Left renal pelvis (tissue), 4 donors: ENCODE data around the gene CISTR. TPM values are rescaled to one million over a fixed set of nuclear protein-coding genes. Genes with fewer than 3 reads are reported as not detected.
"Not testable (repeated sequence)": the region's sequence is repeated elsewhere in the genome, so short reads cannot be mapped to it uniquely, and the experiment has no call there.

Source experiments
- DNase-seq, 4 donors: peaks; one replicate each; pipeline ENCODE4 v3.0.0-alpha.2; 2013; ENCODE audit warnings: low read depth in 4 of 4, low spot score in 3 of 4
- polyA plus RNA-seq, 4 donors: library from polyadenylated mRNA; unstranded; fragments of 120-200 nt; gene quantifications; one replicate each; pipeline ENCODE4 v1.2.1, GENCODE V29; 2013; ENCODE audit not compliant: insufficient read length in 4 of 4

The CISTR gene
- not detected for polyA plus RNA-seq

DNA sequence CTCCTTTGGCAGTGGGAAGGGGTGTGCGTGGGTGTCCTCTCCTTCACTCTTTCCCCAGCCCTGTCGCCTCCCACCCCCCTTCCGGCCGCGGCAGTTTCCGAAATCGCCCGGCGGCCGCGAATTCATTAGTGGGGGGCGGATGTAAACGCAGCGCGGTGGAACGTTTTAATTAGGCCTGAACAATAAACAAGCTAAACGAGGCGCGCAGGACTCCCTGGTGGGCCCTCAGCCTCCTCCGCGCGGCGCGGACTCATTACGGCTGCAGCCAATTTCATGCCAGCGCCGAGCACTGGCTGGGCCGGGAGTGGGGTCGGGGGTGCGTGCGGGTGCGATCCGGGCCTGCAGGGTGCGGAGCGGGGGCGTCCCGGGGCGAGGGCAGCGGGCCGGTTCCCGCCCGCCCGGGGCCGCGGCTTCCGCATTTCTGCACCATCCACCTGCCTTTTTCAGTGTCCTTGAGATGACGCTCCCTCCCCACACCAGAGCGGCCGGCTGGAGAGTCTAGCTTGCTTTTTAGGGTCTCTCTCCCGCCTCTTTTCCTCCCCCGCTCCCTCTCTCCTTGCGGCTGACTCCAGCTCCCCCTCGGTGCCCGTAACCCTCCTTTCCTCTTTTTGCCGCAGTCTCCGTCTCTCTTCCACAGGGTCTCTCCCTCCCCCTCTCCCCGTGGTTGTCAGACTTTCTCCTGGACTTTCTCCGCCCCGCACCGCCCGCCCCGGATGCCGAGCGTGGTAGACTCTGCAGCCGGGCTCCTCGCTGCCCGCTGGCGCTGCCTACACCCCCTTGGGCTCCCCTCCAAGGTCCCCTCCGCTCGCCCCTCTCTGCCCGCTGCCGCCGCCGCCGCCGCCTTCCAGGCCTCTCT lies at the start of gene CISTR:
Gene CISTR (minus strand): TSS at position 644 of the 856 bp plus-strand sequence.
- no peak for DNase-seq

DNA sequence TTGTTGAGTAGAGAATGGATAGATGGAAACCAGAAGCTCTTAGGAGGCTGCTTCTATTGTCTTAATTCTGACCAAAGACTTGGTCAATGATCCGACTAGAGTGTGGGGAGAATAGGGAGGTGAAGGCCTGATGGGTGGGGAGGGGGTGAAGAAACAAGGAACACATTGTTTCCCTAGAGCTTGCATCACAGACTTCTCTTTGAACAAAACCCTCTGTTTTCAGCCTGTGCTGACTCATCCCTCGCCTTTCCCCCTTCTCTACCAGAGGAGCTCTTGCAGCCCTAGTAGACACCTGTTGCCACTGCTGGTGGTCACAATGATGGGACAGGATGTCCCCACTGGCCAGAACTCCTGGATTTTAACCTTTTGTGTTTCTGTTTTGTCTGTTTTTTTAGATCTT lies 46.8 kb upstream of the CISTR start:
- DNase-seq: no peak

DNA sequence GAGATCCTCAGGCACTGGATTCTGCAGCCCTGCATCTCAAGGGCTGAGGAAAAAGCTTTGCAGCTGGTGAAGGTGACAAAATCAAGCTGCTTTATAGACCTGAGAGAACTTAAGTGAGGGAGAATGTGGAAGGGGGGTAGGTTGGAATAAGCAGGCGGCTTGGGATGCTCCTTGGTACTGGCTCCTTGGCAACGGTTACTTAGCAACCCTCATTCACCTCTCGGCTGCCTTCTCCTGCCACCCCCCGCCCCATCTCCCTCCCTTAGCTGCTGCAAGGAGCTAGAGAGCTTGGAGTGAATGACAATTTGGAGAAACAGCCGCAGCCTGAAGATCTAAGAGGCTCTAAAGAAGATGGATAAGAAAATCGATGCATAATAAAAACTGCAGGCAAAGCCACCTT lies 44.1 kb upstream of the CISTR start:
- DNase-seq: no peak

DNA sequence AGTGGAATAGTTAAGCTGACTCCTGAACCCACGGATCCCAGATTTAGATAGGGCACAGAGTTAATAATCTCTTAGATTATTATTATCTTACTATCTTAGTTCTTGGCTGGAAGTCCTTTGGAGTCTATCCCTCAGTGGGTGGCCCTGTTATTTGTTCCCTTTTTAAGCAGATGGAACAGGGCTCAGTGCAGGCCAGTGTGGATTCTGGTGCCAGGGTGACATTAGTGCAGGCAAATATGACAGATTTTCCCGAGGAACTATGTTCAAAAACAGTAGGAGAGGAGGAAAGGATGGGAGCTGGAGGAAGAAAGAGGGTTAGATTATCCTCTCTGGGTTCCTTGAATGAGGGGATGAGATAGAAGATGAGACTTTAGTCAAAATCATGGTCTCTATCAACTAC lies 41.4 kb upstream of the CISTR start:
- DNase-seq: no peak

DNA sequence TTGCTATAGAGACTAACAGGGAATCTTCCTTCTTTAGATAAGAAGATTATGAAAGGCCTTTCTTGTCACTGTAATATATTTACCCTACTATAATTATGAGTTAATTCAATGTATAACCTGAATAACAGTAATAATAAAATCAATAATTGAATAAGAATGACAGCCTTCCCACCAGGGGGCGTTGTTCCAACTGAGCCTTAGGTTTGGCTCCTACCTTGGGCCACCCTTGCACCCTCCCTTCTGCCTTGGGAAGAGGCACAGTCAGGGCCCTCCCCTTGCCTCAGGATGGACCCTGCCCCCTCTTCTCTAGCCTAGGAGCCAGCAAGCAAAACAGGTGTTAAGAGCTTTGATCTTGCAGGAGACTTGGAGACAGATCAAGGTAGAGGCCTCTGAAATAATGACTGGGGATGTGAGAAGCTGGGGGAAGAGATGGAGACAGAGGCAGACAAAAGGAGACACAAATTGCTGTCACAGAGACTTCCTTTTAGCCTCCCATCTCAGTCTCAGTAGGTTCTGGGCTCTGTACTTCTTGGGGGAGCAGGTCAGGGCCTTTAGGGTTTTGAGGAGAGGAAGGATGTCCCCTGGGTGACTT lies 40.1 kb upstream of the CISTR start:
- no peak for DNase-seq

DNA sequence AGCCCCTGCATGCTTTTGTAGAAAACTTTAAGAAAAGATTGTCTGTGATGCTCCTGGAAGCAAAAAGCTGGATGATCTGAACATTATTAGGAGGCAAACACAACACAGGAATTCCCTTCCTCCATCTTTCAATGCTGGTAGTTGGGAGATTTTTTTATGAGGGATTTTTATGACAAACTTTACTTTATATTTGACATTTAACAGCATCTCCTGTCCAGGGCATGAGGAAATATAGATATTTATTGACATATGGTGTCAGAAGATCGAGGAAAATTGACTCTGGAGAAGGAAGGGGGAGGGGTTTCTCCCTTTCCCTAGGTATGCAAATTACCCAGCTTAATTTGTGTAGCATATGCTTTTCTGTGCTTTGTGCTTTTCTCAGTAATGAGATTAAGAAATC lies 37.8 kb upstream of the CISTR start:
- no peak for DNase-seq

DNA sequence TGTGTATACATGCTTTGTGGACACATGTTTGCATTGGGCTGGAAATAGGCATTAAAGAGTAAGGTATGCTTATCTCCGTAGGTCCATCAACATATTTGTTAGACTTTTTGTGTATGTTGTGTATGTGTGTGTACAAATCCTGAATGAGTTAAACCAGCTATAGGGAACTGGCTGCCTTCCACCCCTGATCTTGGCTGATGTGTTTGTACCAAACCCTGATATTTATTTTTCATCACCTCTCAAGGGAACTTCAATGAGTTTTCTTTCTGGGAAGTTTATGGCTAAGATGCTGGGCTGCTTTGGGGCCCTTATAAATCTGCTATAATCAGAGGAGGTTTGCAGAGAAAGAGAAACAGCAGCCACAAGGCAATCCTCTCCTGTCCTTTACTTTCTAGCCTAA lies 37.1 kb upstream of the CISTR start:
- DNase-seq: no peak

DNA sequence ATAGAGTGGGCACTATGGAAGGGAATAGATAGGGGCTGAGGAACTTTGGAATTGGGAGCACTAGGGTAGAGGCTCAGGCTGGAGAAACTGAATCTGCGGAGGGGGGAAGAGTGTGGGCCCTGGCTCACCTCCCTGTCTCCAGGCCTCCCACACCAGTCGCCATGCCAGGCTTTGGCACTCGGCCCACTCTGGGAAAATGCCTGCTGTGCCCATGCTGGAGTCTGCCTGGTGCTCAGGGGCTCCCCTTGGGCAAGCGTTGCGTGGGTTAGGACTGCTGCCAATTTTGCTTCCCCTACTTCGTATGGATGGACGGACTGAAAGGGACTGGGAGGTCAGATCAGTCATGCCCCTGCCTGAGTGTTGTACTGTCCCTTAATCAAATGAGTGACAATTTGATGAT lies 34.6 kb upstream of the CISTR start:
- DNase-seq: no peak

DNA sequence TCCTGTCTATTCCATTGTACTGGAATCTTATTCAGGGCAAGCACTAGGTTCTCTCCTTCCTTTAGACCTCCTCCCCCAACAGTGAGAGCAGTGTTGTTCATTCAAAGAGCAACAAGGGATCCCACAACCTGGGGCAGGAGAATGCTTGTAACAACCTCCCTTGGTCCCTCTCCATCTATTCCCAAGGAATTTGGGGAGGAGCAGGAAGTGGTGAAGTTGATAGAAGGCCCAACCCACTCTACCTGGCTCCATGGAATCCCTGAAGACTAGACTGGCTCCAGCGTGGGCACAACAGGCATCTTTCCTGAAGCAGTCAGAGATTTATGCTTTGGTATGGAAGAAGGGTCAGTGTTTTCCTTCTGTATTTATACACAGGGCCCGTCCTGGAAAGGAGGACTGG lies 33.4 kb upstream of the CISTR start:
- no peak for DNase-seq

DNA sequence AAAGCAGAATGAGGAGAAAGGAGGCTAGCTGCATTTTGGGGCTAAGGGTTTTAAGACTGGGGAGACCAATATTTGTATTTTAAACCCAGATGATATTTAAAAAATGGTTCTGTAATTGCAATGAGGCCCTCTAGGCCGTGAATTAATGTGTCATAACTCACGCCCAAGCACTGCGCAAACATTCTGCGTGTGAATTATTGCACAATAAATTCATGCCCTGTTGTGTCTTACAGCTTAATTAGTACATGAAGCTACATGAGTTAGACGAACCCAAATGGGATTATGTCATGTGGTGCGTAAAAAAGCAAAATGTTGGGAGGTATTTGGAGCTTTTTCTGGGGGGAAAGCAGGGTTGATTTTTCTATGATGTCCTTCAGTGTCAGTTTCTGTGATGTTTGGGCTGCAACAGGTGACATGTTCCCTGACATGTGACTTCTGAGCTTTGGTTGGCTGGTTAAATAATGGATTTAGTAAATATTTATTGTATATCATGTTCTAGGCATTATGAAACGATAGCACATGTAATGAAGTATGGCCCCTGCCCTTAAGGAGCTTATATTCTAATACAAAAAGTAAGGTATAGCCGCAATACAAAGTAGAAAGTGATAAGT lies 30.4 kb upstream of the CISTR start:
- DNase-seq: no peak

DNA sequence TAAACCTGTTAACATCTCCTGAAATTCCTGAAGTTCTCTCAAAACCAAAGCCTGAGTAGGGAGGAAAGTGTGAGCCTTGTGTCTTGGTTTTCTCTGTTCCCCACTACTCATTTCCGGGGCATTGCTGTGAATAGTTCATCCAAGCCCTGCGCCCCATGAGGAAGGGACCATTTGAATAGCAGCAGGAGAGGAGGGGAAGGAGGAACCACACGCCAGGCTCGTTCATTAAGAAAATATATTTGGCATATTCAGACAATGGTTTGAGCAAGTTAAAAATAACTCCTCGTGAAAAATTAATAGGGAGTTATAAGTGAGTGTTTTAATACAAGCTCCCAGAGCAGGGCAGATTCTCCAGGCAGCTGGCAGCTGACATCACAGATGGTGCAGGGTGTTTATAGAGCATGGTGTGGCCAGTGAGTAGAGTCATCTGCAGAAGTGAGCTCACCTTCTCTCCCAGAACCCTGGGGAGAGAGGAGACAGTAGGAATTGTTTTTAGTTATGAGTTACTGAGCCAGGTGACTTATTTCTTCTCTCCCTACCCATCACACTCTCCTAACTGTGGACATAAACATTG lies 29.5 kb upstream of the CISTR start:
- DNase-seq: no peak

DNA sequence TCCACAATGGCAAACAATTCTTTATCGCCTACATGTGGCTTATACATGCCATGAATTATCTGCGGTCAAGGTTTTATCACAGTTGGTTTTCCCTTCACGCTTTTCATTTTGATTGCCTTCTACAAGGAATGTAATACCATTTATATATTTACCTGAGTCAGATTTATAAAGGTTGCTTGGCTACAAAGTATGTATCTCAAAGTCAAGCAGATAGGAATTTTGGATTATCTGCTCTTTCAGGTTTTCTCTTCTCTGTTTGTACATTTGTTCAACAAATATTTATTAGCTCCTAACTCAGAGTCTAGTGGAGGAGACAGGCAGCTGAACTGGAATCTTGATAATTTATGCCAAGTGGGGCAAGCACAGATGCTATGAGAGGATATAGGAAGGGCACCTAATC lies 28.5 kb upstream of the CISTR start:
- DNase-seq: no peak

DNA sequence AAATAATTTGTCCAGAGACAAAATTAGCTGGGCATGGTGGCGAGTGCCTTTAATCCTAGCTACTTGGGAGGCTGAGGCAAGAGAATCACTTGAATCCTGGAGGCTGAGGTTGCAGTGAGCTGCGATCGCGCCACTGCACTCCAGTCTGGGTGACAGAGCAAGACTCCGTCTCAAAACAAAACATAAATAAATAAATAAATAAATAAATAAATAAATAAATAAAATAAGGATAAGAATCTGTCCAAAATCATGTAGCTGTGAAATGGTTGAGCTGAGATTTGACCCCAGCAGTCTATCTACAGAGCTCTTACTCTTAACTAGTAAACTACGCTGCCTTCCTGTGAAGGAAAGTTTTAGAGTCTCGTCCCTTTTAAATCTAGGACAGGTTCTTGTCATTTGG lies 27.9 kb upstream of the CISTR start:
- DNase-seq: not testable (repeated sequence)

DNA sequence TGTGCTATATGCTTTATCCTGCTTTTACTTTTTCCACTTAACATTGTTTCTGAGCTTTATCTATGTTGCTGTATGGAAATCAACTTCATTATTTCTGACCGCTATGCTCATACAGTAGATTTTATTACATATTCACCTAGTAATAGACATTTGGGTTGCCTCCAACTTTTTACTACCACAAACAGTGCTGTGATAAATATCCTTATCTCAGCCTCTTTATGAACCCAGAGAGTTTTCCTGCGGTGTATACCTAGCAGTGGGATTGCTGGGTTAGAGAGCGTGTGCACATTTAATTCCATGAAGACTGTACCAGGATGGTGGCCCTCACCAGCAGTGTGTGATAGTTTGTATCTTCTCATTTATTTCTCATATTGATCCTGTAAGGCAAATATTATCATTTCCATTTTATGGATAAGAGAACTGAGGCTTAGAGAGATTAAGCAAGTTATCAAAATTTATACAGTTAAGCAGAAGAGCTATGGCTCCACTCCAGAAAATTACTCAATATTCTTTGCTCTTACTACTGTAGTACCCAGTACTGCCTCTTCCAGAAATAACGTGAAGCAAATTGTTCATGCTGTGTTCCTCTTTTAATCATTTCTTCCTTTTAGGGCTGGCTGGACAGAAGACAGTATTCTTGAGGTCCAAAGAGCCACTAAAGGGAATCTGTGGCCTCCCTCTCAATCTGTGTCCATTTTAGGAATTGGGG lies 26.3 kb upstream of the CISTR start:
- DNase-seq: no peak

DNA sequence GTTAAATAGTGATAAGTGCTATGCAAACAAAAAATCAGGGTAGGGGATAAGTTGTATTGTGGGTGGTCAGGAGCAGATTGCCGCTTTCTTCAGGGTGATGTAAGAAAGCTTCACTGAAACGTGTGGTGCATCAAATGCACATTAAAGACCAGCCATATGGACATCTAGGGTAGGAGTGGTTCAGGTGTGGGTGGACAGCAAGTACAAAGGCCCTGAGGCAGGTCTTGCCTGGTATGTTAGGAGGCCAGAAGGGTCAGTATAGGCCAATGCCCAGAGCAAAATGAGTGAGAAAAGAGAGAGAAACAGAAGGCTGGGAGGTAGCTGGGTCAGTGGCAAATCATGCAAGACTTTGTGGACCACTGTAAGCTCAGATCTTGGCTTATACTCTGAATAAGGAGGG lies 25.6 kb upstream of the CISTR start:
- DNase-seq: no peak

DNA sequence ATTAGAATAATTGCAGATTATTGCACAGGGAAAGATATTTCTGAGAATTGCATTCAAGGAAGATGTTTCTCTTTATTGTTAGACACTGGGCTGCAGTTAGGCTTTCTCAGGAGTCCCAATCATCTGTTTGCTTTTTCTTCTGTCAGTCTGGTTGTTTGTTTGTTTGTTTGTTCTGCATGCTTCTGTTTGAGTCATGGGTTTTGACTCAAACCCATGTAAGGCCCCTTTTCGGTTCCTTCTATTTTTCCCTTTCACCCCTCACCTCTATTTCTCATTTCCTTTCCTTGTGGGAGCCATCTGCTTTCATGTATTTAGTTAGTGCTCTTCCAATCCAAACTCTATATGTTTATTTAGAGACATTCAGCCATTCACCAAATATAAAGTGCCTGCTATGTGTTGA lies 25.1 kb upstream of the CISTR start:
- DNase-seq: no peak

DNA sequence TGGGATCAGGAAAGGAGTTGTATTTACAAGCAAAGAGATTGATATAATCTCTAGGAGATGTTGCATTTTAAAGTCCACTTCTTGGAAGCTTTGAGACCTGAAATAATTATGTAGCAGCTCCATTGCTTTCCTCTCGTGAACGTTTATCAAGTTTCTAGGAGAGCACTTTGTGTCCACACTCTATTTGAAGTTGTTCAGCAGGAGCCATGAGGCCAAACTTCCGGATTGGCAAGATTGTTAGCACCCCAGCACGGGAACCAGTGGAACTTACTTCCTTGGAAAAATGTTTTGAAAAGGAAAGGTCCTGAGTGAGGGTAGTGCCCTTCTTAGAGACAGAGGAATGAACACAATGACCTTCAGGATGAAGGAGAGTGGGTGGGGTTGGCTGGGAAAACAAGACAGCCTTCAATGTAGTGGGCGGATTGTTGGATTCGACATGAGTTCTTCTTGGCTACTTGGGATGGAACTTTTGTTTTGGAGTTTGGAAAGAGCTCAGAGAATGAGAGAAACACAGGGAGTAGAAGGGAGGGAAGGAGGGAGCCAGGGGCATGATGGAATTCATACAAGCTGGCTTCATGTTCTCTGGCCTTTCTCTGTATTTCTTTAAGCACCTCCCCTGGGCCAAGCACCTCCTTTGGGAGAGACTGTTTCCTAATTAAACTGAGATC lies 23.8 kb upstream of the CISTR start:
- no peak for DNase-seq

DNA sequence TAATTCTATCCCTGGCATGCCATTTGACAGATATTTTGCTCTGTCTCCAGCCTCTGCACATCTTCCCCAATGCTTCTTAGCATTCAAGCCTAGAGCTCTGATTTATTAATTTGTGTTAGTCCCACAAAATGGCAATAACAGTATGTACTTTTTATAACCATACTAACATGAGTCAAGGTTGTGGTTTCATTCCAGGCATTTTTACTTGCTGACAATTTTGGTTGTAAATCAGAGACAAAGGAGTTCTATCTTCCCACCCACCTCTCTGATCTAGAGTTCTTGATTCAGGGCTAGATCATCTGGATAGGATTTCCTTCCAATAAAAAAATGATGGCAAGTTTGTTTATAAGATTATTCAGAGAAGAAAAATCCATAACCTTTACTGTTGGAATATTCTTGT lies 18.5 kb upstream of the CISTR start:
- DNase-seq: no peak

DNA sequence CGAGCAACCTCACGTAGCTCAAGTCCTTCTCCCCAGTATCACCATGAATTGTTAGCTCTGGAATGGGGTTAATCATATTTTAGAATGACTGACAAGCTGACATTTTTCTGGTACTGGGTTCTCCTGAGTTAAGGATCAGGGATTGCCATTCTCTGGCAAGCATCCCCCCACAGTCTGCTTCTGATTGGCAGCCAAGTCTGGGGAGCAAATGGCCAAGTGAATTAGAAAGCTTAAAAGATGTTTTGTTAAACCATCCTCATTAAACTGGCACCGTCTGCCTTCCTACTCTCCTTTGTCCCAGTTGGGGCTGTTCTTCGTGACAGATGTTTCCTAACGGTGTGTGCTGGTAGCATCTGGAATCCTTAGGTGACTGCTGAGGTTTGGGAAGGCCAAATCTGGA lies 17.2 kb upstream of the CISTR start:
- DNase-seq: no peak

DNA sequence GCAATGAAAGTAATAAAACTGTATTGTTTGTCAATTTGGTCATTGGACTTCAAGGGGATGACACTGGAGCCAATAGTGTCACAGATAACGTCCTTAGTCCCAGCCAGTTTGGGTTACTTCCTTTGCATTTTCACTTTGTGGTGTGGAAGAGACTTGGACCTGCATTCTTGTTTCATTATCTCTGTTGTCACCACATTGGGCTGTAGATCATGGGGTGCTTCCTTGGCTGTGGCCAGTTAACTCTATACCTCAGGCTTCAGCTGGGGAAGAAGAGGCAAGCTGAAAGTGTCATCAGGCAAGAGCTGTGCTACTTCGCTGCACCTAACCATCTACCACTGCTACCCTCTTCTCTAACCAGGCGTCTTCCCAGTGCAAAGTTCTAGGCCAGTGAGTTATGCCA lies 15.1 kb upstream of the CISTR start:
- no peak for DNase-seq

DNA sequence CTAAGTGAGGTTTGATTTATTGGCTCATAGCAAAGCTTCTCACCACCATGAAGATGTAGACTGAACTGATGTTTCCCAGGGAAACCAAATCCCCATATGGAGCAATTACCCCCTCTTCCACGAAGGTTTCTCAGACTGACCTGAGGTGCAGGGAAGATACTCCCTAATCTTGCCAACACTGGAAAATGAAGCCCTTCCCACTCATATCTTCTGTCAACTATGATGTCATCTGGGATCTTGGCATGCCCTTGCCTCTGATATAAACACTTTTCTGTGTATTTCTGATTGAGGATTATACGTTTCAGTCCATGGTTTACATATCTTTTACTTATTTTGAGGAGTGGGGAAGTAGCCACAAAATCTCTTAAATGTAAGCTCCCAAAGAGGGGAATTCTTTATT lies 14.1 kb upstream of the CISTR start:
- no peak for DNase-seq
